Measurements from ENCODE around the gene FSTL4.
"Not testable (repeated sequence)": the region's sequence is repeated elsewhere in the genome, so short reads cannot be mapped to it uniquely, and the experiment has no call there.

FSTL4 gene

GRCh38 chr5:133409210-133409674 lies 203.1 kb downstream of the FSTL4 start:
- no peak for DNase-seq (ENCODE audit: insufficient read length, low spot score)
- FAIRE-seq: no peak

GRCh38 chr5:133408322-133408721 lies 204.0 kb downstream of the FSTL4 start:
- FAIRE-seq (no peak), DNase-seq (ENCODE audit: insufficient read length, low spot score) (no peak)

DNA sequence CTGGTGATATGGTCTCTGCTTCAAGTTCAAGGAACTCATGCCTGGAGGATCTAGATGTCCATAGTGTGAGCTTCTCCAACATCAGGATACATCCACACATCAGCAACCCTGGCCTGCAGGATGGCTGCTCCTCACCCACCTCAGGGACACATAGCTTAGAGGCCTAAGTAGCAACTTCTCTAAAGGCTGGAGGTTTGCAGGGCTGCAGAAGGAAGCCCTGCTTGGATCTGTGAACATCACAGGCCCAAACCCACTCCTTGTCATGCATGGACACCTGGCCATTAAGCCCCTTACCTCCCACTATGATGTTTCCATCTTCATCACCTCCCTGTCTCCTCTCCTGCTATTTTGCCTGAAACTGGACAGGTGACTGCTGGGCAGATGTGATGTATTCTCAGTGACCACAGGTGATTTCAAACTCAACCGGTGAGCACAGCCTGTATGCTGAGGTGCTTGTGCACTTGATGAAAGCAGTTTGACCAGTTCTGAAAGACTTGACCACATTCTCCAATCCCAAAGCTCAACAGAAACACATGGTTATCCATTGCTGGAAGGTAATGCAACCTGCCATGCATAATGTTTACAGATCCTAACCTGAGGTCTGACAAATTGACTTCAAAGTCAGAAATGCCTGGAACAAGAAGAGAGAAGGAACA lies 205.2 kb downstream of the FSTL4 start:
- no peak for DNase-seq (ENCODE audit: insufficient read length, low spot score)
- FAIRE-seq: no peak

DNA sequence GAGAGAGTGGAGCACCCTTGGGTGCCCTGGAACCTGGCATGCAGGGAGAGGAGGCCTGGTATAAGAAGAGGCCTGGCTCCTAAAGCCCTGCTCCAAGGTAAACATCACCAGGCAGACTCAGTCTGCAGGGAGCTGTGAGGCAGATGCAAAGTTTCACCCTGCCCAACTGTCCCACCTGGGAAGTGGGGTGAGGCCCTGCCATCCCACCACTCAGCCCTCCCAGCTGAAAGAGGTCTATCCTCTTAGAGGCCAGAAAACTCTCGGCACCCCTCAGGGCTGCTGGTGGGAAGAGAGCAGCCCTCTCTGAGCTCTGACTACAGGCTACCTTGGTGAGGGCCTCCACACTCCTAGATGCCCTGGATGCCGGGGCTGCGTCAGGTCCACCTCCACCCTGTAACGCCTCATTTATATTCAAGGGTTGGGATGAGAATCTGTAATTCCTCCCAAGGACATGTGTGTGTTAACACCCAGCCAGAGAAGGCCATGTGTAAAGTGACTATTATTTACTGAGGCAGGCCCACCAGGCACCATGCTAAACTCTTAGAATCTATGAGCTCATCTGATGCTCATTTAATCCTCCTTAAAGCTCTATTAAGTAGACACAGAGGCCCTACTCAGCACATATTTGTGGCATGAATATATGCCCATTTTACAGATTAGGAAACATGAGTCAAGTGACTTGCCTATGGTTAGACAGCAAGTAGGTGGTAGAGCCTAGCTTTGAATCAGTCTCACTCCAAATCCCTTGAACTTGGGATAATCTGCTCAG lies 205.9 kb downstream of the FSTL4 start:
- FAIRE-seq (no peak), DNase-seq (ENCODE audit: insufficient read length, low spot score) (no peak)

DNA sequence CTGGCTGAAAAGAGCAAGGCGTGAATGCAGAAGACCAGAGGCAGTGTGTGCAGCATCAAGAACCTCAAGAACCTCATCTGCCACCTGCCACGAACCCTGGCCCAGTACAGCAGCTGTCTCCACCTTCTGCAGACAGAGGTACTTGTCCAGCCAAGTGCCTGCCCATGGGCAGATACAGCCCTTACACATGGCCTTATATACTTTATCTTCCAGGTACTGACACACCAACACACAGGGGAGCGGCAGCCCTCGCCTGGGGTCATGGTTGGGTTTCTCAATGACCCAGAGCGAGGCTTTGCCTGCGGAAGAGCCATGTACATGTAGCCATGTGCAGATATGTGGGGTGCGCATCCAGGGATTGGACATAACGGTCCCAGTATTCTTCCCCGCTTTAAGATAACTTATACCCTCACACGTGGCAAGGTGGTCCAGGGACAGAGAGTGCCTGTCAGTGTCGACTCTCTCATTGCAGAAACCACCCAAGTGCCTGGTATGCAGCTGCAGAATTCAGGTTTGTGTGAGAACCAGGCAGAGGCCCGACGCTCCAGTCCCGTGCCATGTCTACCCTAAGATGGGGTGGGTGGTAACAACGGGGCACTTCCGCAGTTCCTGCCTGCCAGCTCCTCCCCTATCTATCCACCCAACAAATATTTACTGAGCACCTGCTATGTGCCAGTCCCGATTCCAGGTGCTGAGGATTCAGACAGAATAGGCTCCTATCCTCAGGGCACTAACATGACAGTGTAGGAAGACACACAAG lies 206.9 kb downstream of the FSTL4 start:
- no peak for FAIRE-seq
- no peak for DNase-seq (ENCODE audit: insufficient read length, low spot score)

- DNase-seq (ENCODE audit: insufficient read length, low spot score): no peak
- no peak for FAIRE-seq
These were observed 207.6 kb downstream of the FSTL4 start for GRCh38 chr5:133404724-133405123.

GRCh38 chr5:133403741-133404364 lies 208.5 kb downstream of the FSTL4 start:
- FAIRE-seq (no peak), DNase-seq (ENCODE audit: insufficient read length, low spot score) (no peak)

- FAIRE-seq: no peak
- no peak for DNase-seq (ENCODE audit: insufficient read length, low spot score)
These were observed 209.6 kb downstream of the FSTL4 start for GRCh38 chr5:133402775-133403174.

DNA sequence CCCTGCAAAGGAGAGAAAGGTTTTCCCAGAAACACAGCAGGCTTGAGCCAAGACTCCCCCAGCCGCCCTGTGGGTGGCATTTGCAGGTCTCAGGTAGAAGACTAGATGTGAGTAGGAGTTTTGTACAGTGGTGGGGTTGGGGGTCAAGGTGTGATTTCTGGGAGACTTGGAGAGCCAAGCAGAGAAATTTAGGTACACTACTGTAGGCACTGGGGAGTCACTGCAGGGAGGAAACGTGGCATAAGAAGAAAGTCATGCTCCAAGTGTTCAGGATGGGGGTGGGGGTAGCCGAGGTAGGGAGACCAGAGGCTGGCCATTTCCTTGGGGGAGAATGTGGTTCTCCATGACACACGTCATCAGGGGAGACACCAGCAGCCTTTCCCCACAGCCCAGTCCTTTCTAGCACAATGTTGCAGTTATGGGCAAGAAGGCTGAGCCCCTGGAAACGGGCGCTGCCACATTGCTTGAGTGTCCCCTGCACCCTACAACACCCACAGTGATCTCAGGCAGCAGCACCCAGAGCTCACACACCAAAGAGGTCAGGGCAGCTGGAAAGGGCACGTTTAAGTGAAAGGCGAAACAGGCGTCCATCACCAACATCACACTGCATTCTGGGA lies 210.5 kb downstream of the FSTL4 start:
- no peak for DNase-seq (ENCODE audit: insufficient read length, low spot score)
- FAIRE-seq: no peak

GRCh38 chr5:133400831-133401351 lies 211.4 kb downstream of the FSTL4 start:
- FAIRE-seq: no peak
- DNase-seq (ENCODE audit: insufficient read length, low spot score): no peak

GRCh38 chr5:133400120-133400519 lies 212.2 kb downstream of the FSTL4 start:
- DNase-seq (ENCODE audit: insufficient read length, low spot score): no peak

GRCh38 chr5:133399247-133399891 lies 213.0 kb downstream of the FSTL4 start:
- FAIRE-seq (no peak), DNase-seq (ENCODE audit: insufficient read length, low spot score) (no peak)

More at GRCh38 chr5:133400120-133400519, 212.2 kb downstream of the FSTL4 start:
- no peak for FAIRE-seq

DNA sequence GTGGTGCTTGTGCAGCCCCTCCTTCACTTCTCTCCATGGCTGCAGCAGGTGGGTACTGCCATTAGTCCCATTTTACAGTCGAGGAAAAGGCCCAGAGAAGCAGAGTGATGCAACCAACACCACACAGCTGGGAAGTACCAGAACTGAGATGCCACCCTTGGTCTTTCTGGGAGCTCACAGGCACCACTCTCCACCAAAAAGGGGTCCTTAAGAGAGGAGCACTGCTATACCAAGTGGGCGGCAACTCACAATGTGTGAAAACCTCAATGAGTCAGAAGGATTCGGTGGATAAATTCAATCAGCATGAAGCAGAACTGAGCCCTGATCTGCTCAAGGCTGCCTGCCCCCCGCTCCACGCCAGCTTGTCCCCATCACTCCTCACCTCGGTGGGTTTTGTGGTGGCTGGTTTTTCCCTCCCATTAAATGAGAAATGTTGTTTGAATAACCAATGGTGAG lies 213.7 kb downstream of the FSTL4 start:
- FAIRE-seq (no peak), DNase-seq (ENCODE audit: insufficient read length, low spot score) (no peak)

GRCh38 chr5:133397990-133398645 lies 214.2 kb downstream of the FSTL4 start:
- FAIRE-seq (no peak), DNase-seq (ENCODE audit: insufficient read length, low spot score) (no peak)

DNA sequence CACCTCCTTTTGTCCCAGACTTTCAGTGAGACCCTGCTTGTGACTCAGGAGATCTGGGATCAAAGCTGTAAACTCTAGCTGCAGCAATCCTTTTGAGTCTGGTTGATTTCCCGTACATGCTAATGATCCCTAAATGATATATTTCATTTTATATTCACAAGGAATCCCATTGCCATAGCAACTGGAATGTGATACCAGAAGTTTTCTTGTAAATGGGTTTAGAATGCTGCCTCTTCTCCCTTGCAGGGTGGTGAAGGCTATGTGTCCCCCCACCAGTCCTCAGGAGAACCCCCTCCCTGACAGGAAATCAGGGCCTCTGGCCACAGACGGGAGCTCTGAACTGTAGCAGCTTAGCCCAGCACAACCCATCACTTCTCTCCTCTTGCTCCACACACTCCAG lies 215.0 kb downstream of the FSTL4 start:
- DNase-seq (ENCODE audit: insufficient read length, low spot score) (no peak), FAIRE-seq (no peak)

DNA sequence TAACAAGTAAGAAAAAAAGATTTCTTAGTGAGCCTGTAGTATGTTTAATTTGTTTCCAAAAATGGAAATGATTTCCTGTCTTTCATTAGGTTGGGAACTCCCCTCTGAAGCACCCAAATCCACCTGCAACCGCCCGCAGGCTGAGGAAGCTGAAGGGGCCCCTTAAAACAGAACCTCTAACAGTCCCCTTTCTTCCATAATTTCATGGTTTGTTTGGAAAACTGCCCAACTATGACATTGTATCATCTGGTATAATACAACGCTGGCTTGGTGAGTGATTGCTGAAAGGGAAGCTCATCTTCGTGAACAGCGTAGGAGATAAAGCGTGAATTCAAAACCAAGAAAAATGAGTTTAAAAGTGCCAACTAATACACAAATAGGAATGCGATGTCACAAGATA lies 215.5 kb downstream of the FSTL4 start:
- DNase-seq (ENCODE audit: insufficient read length, low spot score) (no peak), FAIRE-seq (no peak)

DNA sequence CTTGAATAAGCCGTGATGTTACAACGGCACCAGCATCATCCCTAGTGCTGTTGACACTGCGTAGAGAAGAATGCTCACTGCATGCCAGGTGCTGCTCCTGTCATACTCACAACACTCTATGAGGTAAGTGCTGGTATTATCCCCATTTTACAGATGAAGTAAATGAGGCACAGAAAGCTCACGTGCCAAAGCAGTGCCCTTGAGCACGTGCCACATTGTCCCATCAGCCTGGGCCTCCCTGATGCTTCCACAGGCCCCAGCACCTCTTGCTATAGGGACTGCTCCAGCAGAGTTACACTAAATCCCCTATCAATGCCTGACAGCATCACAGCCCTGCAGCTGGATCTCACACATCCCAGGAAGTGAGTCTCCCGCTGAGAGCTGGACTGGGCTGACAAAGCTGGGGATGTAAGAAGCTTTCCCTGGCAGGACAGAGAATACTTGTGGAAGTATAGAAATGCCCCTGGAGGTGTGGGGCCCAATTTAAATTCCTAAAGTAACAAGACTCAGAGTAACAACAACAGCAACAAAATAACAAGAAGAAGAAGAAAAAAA lies 216.1 kb downstream of the FSTL4 start:
- no peak for FAIRE-seq
- no peak for DNase-seq (ENCODE audit: insufficient read length, low spot score)

- FAIRE-seq; DNase-seq (ENCODE audit: insufficient read length, low spot score): not testable (repeated sequence)
These were observed 217.1 kb downstream of the FSTL4 start for GRCh38 chr5:133395207-133395606.

GRCh38 chr5:133394477-133394817 lies 217.9 kb downstream of the FSTL4 start:
- not testable (repeated sequence) for FAIRE-seq

More at GRCh38 chr5:133394477-133394817, 217.9 kb downstream of the FSTL4 start:
- DNase-seq (ENCODE audit: insufficient read length, low spot score): not testable (repeated sequence)

Data from GM19239 (cell line).